Prostate gland (tissue), 2 donors: ENCODE results near the gene FKTN. TPM values are rescaled to one million over a fixed set of nuclear protein-coding genes. Genes with fewer than 3 reads are reported as not detected.
"Not testable (repeated sequence)": the region's sequence is repeated elsewhere in the genome, so short reads cannot be mapped to it uniquely, and the experiment has no call there.

ENCODE experiments used
- DNase-seq: peaks from one replicate; pipeline ENCODE4 v3.0.0-alpha.2; 2019; ENCODE audit warnings: low spot score
- H3K27ac ChIP-seq, 2 donors: fragments of 200-600 bp; sonication (generic); 2 replicates each; pipeline ENCODE4 v1.5.1; 2017 to 2019
- H3K27me3 ChIP-seq: fragments of 200-600 bp; sonication (generic); replicated peaks from 2 replicates; pipeline ENCODE4 v1.5.1; 2019; ENCODE audit not compliant: insufficient read depth
- H3K36me3 ChIP-seq, 2 donors: fragments of 200-600 bp; sonication (generic); 1 replicate in 1 of 2; 2 replicates in 1 of 2; pipeline versions ENCODE4 v1.5.1 to v1.8.1; 2017 to 2019
- H3K4me1 ChIP-seq: fragments of 200-600 bp; sonication (generic); replicated peaks from 2 replicates; pipeline ENCODE4 v1.5.1; 2019
- H3K4me3 ChIP-seq, 2 donors: fragments of 200-600 bp; sonication (generic); 2 replicates each; pipeline ENCODE4 v1.5.1; 2017 to 2019
- H3K9me3 ChIP-seq: fragments of 200-600 bp; sonication (generic); 2 replicates; pipeline ENCODE4 v1.5.1; 2017
- POLR2A ChIP-seq: fragments of 450-650 bp; IDR thresholded peaks from one replicate; pipeline ENCODE4 v1.6.1; 2016; ENCODE audit warnings: antibody characterized with exemption, mild to moderate bottlenecking
- POLR2AphosphoS5 ChIP-seq: sonication (generic); formaldehyde crosslinking; IDR thresholded peaks from one replicate; pipeline ENCODE4 v1.6.1; 2017; ENCODE audit warnings: antibody characterized with exemption
- WGBS: methylation state at CpG from one replicate; pipeline ENCODE4 v1.1.5; 2018; 5-methylcytosine and 5-hydroxymethylcytosine counted together
- intact Hi-C: fragments of 100-400 bp; cut with DNase I; formaldehyde crosslinking; loops from one replicate; pipeline ENCODE4 v1.14.2; 2022
- total RNA-seq, 2 donors: library from RNA; depleted of rRNA; stranded (reverse); fragments of >200 nt; gene quantifications; one replicate each; pipeline ENCODE4 v1.1.0, GENCODE V29; 2016
- TF ChIP-seq, protein P1 (sequence below), 4 experiments: fragments of 200-600 bp in 2 of 4; fragments of 450-650 bp in 2 of 4; sonication (generic) in 2 of 4; IDR thresholded peaks; 1 replicate in 3 of 4; 2 replicates in 1 of 4; pipeline ENCODE4 v1.5.1; 2016 to 2019; ENCODE audit warnings: antibody characterized with exemption in 4 of 4, mild to moderate bottlenecking in 2 of 4, moderate library complexity in 2 of 4

FKTN gene
- total RNA-seq, 2 donors from 2014 or later = 10.1 to 20.2 TPM

- 64% methylated on average over 10 of the region's 10 CpGs for WGBS
- H3K27me3 ChIP-seq, intact Hi-C loops, H3K27ac ChIP-seq, H3K4me1 ChIP-seq, H3K9me3 ChIP-seq, H3K4me3 ChIP-seq, H3K36me3 ChIP-seq: not testable (repeated sequence)
- DNase-seq = peak; percentile 27
- peak; percentile 35 for TF ChIP-seq POLR2AphosphoS5
Measured at GRCh38 chr9:105522618-105523385, 35.1 kb upstream of the FKTN start.

DNA sequence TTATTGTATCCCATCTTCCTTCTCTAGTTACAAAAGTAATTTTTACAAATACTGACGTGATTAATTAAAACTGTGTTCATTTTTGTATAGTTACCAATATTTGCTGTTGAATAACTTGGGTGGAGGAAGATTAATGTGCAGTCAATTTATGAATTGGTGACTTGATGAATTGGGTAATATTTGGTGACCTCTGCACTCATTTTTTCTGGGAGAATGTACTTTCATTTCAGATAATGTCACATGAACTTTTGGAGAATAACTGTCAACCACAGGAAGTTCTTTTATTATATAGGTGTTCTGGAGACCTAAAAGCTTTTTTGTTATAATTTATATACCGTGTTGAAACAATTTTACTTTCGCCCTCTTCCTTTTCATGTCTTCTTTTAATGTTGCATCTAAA, 26.4 kb upstream of the FKTN start:
- WGBS = 72% methylated on average over 3 of the region's 3 CpGs
- Histone ChIP-seq H3K27ac (no peak overlapping the region), H3K9me3 (no peaks in the 10 kb centered on the region), H3K36me3 (no peaks in the 10 kb centered on the region), H3K4me3 (no peak overlapping the region), H3K27me3 (no peaks in the 10 kb centered on the region), H3K4me1 (no peaks in the 10 kb centered on the region)
- TF ChIP-seq POLR2A (no peak), POLR2AphosphoS5 (no peak)
- TF ChIP-seq, protein P1, sequence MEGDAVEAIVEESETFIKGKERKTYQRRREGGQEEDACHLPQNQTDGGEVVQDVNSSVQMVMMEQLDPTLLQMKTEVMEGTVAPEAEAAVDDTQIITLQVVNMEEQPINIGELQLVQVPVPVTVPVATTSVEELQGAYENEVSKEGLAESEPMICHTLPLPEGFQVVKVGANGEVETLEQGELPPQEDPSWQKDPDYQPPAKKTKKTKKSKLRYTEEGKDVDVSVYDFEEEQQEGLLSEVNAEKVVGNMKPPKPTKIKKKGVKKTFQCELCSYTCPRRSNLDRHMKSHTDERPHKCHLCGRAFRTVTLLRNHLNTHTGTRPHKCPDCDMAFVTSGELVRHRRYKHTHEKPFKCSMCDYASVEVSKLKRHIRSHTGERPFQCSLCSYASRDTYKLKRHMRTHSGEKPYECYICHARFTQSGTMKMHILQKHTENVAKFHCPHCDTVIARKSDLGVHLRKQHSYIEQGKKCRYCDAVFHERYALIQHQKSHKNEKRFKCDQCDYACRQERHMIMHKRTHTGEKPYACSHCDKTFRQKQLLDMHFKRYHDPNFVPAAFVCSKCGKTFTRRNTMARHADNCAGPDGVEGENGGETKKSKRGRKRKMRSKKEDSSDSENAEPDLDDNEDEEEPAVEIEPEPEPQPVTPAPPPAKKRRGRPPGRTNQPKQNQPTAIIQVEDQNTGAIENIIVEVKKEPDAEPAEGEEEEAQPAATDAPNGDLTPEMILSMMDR (IDR thresholded peaks at IDR 0.05) = no peak
- no peak for DNase-seq
- intact Hi-C loops = no loop called here

DNA sequence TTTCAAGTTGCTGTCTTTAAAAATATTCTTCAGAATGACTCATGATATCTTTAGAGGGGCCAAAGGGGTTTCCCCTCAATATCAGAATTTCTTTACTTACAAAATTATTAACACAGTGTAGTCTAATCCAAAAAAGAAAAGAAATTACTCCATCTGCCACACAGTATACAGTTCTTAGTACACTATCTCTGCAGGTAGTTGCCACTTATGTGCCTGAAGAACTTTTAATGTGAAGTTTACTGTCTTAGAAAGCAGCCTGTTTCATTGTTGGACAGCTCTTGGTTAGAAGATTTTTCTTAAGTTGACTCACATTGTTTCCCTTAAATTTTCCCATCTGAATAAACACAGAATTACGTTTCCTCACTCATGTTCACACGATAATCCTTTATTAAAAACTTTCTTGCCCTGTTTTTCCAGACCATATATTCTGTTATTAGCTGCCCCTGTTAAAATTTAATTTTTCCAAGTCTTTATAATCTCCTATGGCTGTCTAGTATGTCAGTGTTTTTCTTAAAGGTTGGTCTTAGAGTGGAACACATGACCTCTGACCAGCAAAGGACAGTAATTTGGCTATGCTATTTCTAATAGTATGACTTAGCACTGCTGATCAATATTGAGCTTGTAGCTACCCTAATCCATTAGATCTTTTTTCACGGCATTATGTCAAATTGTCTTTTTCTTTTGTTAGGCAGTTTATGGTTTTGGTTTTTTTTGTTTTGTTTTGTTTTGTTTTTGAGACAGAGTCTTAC, 21.8 kb upstream of the FKTN start:
- Histone ChIP-seq H3K9me3 (no peaks in the 10 kb centered on the region), H3K4me3 (no peak overlapping the region), H3K36me3 (no peaks in the 10 kb centered on the region), H3K27ac (no peak overlapping the region), H3K27me3 (no peaks in the 10 kb centered on the region), H3K4me1 (no peaks in the 10 kb centered on the region)
- WGBS = 93% methylated on average over 3 of the region's 3 CpGs
- no peak for TF ChIP-seq POLR2A
- TF ChIP-seq, protein P1 (IDR thresholded peaks at IDR 0.05) = no peak
- no peak for TF ChIP-seq POLR2AphosphoS5
- intact Hi-C loops = no loop called here
- no peak for DNase-seq

DNA sequence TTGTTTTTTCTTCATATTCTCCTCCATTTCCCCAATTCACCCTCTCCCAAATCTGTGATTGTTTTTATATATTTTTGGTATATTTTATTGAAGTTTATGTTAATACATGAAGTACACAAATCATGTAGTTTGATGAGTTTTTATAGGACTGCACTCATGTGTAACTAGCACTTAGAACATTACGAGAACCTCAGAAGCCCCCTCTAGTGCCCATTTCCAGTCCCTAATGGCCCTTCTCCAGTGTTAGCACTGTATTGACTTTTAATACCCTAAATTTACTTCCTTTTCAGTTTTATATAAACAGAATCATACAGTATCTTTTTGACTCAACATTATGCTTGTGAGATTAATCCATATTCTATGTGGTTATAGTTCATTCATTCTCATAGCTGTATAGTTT, 18.5 kb upstream of the FKTN start:
- Histone ChIP-seq H3K27ac (no peak overlapping the region), H3K36me3 (no peaks in the 10 kb centered on the region), H3K9me3 (no peaks in the 10 kb centered on the region), H3K4me3 (no peak overlapping the region), H3K27me3 (no peaks in the 10 kb centered on the region), H3K4me1 (no peaks in the 10 kb centered on the region)
- 98% methylated on average over 1 of the region's 1 CpG for WGBS
- TF ChIP-seq POLR2A = no peak
- TF ChIP-seq POLR2AphosphoS5 = no peak
- TF ChIP-seq, protein P1 (IDR thresholded peaks at IDR 0.05) = no peak
- intact Hi-C loops = no loop called here
- DNase-seq = no peak

- no peaks in the 10 kb centered on the region for H3K27me3 ChIP-seq
- H3K27ac ChIP-seq = no peak overlapping the region
- DNase-seq = no peak
- intact Hi-C loops = no loop called here
- H3K36me3 ChIP-seq = no peaks in the 10 kb centered on the region
- no peak overlapping the region for H3K4me3 ChIP-seq
- WGBS = 96% methylated on average over 3 of the region's 3 CpGs
- no peaks in the 10 kb centered on the region for H3K9me3 ChIP-seq
- no peak for TF ChIP-seq POLR2AphosphoS5
- TF ChIP-seq, protein P1 (IDR thresholded peaks at IDR 0.05) = no peak
- TF ChIP-seq POLR2A = no peak
- H3K4me1 ChIP-seq = no peaks in the 10 kb centered on the region
Measured at GRCh38 chr9:105541838-105542237, 16.1 kb upstream of the FKTN start.
